Kidney capillary endothelial cell (primary cell): Measurements from ENCODE around the gene CD151.

ENCODE experiments used
- DNase-seq: peaks from one replicate; pipeline ENCODE4 v3.0.0-alpha.2; 2018; ENCODE audit warnings: low spot score

The CD151 gene

GRCh38 chr11:829176-829846 lies 3.4 kb upstream of the CD151 start:
- DNase-seq, result no peak

GRCh38 chr11:829847-830294 lies 2.9 kb upstream of the CD151 start:
- DNase-seq, result no peak

- no peak for DNase-seq
These were observed 2.2 kb upstream of the CD151 start for GRCh38 chr11:830295-831117.

GRCh38 chr11:831118-831864 lies 1.5 kb upstream of the CD151 start:
- DNase-seq, result no peak

GRCh38 chr11:831961-832528 lies 707 bp upstream of the CD151 start:
- no peak for DNase-seq

GRCh38 chr11:833114-833791 lies 501 bp downstream of the CD151 start:
- DNase-seq, result no peak

GRCh38 chr11:833849-834311 lies 1.1 kb downstream of the CD151 start:
- no peak for DNase-seq

- peak; percentile 87 for DNase-seq
These were observed 1.9 kb downstream of the CD151 start for GRCh38 chr11:834371-835316.

- DNase-seq, result no peak
These were observed 3.5 kb downstream of the CD151 start for GRCh38 chr11:836274-836673.

GRCh38 chr11:836700-837099 lies 3.9 kb downstream of the CD151 start:
- DNase-seq, result no peak

GRCh38 chr11:837189-837989 lies 4.6 kb downstream of the CD151 start:
- DNase-seq, result no peak

- DNase-seq, result no peak
These were observed 5.2 kb downstream of the CD151 start for GRCh38 chr11:837990-838307.

GRCh38 chr11:838441-839279 lies 5.9 kb downstream of the CD151 start:
- no peak for DNase-seq

- DNase-seq, result no peak
These were observed 6.5 kb downstream of the CD151 start for GRCh38 chr11:839280-839623.

- DNase-seq, result no peak
These were observed 7.3 kb downstream of the CD151 start for GRCh38 chr11:839875-840617.

- DNase-seq, result no peak
These were observed 9.2 kb downstream of the CD151 start for GRCh38 chr11:841981-842369.

GRCh38 chr11:842370-843002 lies 9.7 kb downstream of the CD151 start, which contains the start of the genes POLR2L and TSPAN4:
Gene POLR2L (minus strand): TSS chr11:842529. CDS start chr11:842508, 21 bp downstream.
Gene TSPAN4 (plus strand): TSS chr11:842852. CDS start chr11:850305, 7,453 bp downstream.
- DNase-seq, result peak; percentile 81
